Esophagus muscularis mucosa (tissue), 4 donors: ENCODE data around the gene MYO1C. TPM values are rescaled to one million over a fixed set of nuclear protein-coding genes. Genes with fewer than 3 reads are reported as not detected.
A peak's percentile ranks its signal among the peaks of the same experiment; 100 is the strongest.

Experiments used
- DNase-seq: peaks from one replicate; pipeline ENCODE4 v3.0.0-alpha.2; 2017; ENCODE audit errors: extremely low spot score
- H3K27ac ChIP-seq, 4 donors: fragments of 200-600 bp; sonication (generic); replicated peaks in 1 of 4; 1 replicate in 3 of 4; 2 replicates in 1 of 4; pipeline ENCODE4 v1.5.1; 2016 to 2019; ENCODE audit warnings: mild to moderate bottlenecking in 1 of 4
- H3K27me3 ChIP-seq, 4 donors: fragments of 200-600 bp; sonication (generic); one replicate each; pipeline versions ENCODE4 v1.5.1 to v1.6.0; 2016 to 2019
- H3K36me3 ChIP-seq, 4 donors: fragments of 200-600 bp; sonication (generic); one replicate each; pipeline ENCODE4 v1.5.1; 2016 to 2019
- H3K4me1 ChIP-seq, 4 donors: fragments of 200-600 bp; sonication (generic); one replicate each; pipeline ENCODE4 v1.5.1; 2016 to 2019
- H3K4me3 ChIP-seq, 4 donors: fragments of 200-600 bp; sonication (generic); 1 replicate in 2 of 4; 2 replicates in 2 of 4; pipeline ENCODE4 v1.5.1; 2016 to 2019; ENCODE audit warnings: mild to moderate bottlenecking in 4 of 4, moderate library complexity in 1 of 4
- H3K9me3 ChIP-seq, 4 donors: fragments of 200-600 bp; sonication (generic); 1 replicate in 3 of 4; 2 replicates in 1 of 4; pipeline ENCODE4 v1.5.1; 2016 to 2019
- EP300 ChIP-seq: sonication (generic); formaldehyde crosslinking; IDR thresholded peaks from one replicate; pipeline ENCODE4 v1.6.1; 2017; ENCODE audit warnings: antibody characterized with exemption
- POLR2A ChIP-seq: fragments of 450-650 bp; IDR thresholded peaks from one replicate; pipeline ENCODE4 v1.6.1; 2017; ENCODE audit warnings: antibody characterized with exemption, moderate library complexity, mild to moderate bottlenecking, low read depth
- POLR2AphosphoS5 ChIP-seq, 2 donors: sonication (generic); formaldehyde crosslinking; IDR thresholded peaks; one replicate each; pipeline ENCODE4 v1.6.1; 2017; ENCODE audit warnings: antibody characterized with exemption in 2 of 2
- WGBS: methylation state at CpG from one replicate; pipeline ENCODE4 v1.1.5; 2018; 5-methylcytosine and 5-hydroxymethylcytosine counted together
- intact Hi-C: fragments of 100-400 bp; cut with DNase I; formaldehyde crosslinking; loops from one replicate; pipeline ENCODE4 v1.15.1; 2023
- total RNA-seq, 4 donors: library from RNA; depleted of rRNA; stranded (reverse); fragments of >200 nt; gene quantifications; one replicate each; pipeline versions ENCODE4 v1.1.0 to v1.2.1, GENCODE V29; 2016
- TF ChIP-seq, protein P1 (sequence below), 3 experiments: fragments of 200-600 bp in 2 of 3; fragments of 450-650 bp in 1 of 3; sonication (generic) in 2 of 3; IDR thresholded peaks; one replicate each; pipeline ENCODE4 v1.5.1; 2017 to 2019; ENCODE audit warnings: antibody characterized with exemption in 3 of 3, mild to moderate bottlenecking in 2 of 3, moderate library complexity in 1 of 3

The MYO1C gene
- total RNA-seq = 100 to 1,000 TPM; 248 to 444 (median 347) TPM

DNA sequence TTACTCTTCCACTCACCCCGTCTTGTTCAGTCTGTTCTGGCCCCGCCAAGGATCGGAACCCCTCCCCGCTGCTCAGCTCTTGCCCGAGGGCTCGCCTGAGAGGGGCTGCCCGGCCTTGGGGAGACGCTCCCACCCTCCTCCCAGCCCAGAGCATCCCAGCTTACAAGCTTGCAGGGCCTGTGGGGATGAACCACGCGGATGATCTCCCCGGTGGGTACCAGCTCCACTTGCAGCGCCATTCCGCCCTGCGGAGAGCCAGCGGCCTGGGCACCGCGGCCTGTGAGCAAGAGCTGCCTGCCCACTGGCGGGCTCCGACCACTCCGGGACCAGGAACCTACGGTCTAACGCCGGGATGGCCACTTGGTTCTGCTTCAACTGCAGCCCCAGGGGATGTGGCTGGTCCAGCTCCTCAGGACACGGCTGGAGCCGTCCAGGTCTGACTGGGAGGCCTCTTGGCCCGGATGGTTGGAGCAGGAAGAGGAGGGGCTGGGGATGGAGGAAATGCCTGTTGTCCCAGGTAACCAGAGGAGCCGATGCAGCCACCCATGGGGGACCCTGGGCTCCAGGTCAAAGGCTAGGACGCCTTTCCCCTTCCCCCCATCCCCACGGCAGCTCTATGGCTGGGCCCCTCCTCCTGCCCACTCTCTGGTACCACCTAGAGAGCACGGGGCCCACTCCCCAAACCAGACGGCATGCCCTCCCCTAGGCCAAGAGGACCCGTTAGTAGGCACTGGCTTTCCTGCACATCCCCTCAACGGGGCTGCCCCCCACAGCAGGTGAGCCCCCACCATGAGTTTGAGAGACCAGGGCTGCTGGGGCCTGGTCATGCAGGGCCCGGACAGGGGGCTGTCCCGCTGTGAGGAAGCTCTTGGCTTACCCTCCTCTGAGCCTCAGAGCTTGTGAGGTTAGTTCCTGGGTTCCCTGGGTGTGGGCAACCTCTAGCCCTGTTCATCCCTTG is at the start of gene MYO1C:
Gene MYO1C (minus strand): TSS at position 438 of the 958 bp plus-strand sequence. CDS start 199 bp downstream, at position 239.
- H3K4me3 ChIP-seq = peak within 1 kb of the TSS; percentile 70 to 89 (median 79)
- peak; percentile 6 to 64 for TF ChIP-seq POLR2AphosphoS5 (IDR thresholded peaks at IDR 0.05)
- TF ChIP-seq, protein P1, sequence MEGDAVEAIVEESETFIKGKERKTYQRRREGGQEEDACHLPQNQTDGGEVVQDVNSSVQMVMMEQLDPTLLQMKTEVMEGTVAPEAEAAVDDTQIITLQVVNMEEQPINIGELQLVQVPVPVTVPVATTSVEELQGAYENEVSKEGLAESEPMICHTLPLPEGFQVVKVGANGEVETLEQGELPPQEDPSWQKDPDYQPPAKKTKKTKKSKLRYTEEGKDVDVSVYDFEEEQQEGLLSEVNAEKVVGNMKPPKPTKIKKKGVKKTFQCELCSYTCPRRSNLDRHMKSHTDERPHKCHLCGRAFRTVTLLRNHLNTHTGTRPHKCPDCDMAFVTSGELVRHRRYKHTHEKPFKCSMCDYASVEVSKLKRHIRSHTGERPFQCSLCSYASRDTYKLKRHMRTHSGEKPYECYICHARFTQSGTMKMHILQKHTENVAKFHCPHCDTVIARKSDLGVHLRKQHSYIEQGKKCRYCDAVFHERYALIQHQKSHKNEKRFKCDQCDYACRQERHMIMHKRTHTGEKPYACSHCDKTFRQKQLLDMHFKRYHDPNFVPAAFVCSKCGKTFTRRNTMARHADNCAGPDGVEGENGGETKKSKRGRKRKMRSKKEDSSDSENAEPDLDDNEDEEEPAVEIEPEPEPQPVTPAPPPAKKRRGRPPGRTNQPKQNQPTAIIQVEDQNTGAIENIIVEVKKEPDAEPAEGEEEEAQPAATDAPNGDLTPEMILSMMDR (IDR thresholded peaks at IDR 0.05) = no peak
- H3K9me3 ChIP-seq = no peaks in the 10 kb centered on the region
- no peaks in the 10 kb centered on the region for H3K27me3 ChIP-seq
- DNase-seq = no peak
- H3K27ac ChIP-seq = peak within 1 kb of the TSS; percentile 96 to 99 (median 97)
- H3K4me1 ChIP-seq = peaks cover 77 to 90% (median 87%) of the 10 kb centered on the region in 4 donors
- intact Hi-C loops = no loop called here
- 70% methylated on average over 21 of the region's 35 CpGs for WGBS
- peaks cover 14 to 35% (median 26%) of the 10 kb centered on the region in 4 donors for H3K36me3 ChIP-seq

DNA sequence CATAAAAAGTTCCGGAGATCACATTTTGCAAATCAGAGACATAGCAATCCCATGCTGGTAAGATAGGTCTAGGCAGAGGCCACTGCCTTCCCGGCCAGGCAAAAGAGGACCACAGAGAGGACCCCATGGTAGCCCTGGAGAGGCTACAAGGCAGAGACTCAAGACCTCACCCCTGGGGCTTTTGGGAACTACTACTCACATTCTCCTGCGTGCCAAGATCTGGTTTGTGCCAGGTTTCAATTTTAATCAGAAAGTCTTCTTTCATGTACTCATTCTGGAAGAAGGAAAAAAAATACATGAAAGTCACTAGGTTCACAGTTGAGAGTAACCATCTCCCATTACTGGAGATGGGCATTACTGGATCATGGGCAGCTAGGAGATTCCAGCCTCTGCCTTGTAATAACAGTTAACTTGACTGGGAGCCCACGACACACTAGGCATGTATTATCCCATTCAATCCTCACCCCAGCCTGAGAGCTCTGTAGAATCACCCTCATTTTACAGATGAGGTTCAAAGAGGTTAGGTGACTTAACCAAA is 49.0 kb upstream of the MYO1C start:
- WGBS = 100% methylated on average over 4 of the region's 4 CpGs

GRCh38 chr17:1539811-1540210 is 47.3 kb upstream of the MYO1C start:
- Histone ChIP-seq H3K4me3 (no peak overlapping the region), H3K36me3 (peaks cover 43 to 100% (median 93%) of the 10 kb centered on the region in 4 donors), H3K9me3 (no peaks in the 10 kb centered on the region), H3K27me3 (no peaks in the 10 kb centered on the region), H3K4me1 (no peaks in the 10 kb centered on the region), H3K27ac (no peak overlapping the region)
- TF ChIP-seq POLR2AphosphoS5 (IDR thresholded peaks at IDR 0.05) (no peak), POLR2A (no peak), EP300 (no peak)
- TF ChIP-seq, protein P1 (IDR thresholded peaks at IDR 0.05) = no peak
- intact Hi-C loops = no loop called here
- WGBS = 86% methylated on average over 15 of the region's 15 CpGs
- no peak for DNase-seq

More for the DNA sequence above, 49.0 kb upstream of the MYO1C start:
- no peak overlapping the region for H3K4me3 ChIP-seq
- DNase-seq = no peak
- H3K4me1 ChIP-seq = no peaks in the 10 kb centered on the region
- intact Hi-C loops = no loop called here
- no peak overlapping the region for H3K27ac ChIP-seq
- no peak for TF ChIP-seq EP300
- TF ChIP-seq POLR2AphosphoS5 (IDR thresholded peaks at IDR 0.05) = no peak
- TF ChIP-seq, protein P1 (IDR thresholded peaks at IDR 0.05) = no peak
- no peak for TF ChIP-seq POLR2A
- peaks cover 47 to 100% (median 94%) of the 10 kb centered on the region in 4 donors for H3K36me3 ChIP-seq
- no peaks in the 10 kb centered on the region for H3K27me3 ChIP-seq
- no peaks in the 10 kb centered on the region for H3K9me3 ChIP-seq

DNA sequence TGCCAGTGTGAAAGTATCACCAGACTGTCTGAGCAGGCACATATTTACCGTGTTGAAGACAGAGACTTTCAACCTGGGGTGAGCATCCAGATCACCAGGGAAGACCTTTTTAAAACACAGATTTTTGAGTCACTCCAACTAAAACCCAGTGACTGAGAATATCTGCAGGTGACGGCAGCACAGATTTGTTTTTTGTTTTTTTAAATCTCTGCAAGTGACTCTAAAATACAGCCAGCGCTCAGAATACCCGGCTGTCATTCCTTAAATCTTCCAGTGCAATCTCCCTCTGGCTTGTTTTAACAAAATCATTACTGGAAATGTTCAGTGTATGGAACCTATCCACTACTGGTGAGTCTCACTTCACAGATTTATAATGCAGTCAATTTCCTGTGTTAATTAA is 43.3 kb upstream of the MYO1C start:
- DNase-seq = no peak
- H3K36me3 ChIP-seq = peaks cover 47 to 100% (median 96%) of the 10 kb centered on the region in 4 donors
- TF ChIP-seq EP300 (no peak), POLR2A (no peak), POLR2AphosphoS5 (IDR thresholded peaks at IDR 0.05) (no peak)
- TF ChIP-seq, protein P1 (IDR thresholded peaks at IDR 0.05) = no peak
- 77% methylated on average over 4 of the region's 4 CpGs for WGBS
- no peak overlapping the region for H3K4me3 ChIP-seq
- peaks cover 0 to 3% (median 0%) of the 10 kb centered on the region in 4 donors for H3K4me1 ChIP-seq
- H3K27me3 ChIP-seq = no peaks in the 10 kb centered on the region
- intact Hi-C loops = no loop called here
- no peak overlapping the region for H3K27ac ChIP-seq
- H3K9me3 ChIP-seq = no peaks in the 10 kb centered on the region
